ENCODE results near the gene TCIRG1.

DNA sequence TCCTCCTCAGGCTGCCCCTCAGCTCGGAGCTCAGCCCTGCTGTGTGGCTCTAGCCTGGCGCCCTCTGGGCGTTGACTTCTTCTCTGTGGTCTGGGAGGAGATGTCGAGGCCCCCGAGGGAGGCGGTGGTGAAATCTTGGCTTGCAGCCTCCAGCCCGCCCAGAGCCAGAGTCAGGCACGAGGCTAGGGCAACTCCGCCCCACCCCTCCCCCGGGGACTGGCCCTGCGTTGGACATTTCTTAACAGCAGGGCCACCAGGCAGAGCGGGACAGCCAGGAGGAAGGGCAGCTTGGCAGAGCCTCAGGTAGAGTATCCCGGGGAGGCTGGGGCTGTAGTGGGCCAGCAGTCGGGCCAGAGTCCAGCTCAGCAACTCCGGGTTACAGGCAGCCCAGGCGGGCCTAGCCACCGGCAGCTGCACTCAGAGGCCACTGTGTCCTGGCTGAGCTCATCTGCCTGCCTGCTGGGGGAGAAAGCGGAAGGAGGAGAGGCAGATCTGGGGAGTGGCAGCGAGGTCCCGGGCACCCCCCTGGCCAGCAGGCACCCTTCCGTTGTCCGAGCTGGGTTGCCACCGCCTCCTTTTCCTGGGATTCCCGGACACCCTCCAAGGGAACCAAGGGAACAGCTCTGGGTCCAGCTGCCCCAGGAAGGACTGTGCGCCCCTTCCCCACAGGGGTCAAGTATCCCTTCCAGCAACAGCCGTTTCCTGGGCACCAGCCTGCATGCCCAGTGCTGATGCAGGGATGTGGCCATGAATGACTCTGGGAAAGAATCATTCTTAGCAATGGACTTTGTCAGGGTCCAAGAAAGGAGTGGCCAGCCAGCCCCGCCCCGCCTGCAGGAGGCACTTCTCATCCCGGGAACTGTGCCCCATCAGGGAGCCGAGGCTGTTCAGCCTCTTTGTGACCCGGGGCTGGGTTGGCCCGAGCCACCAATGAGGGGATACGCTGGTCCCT lies 28.5 kb upstream of the TCIRG1 start, which contains the start of gene ALDH3B1:
- TF ChIP-seq IRF1 (CRISPR knock-in tag; IDR thresholded peaks at IDR 0.05) (no peak), PREB (CRISPR knock-in tag; IDR thresholded peaks at IDR 0.05; ENCODE audit: borderline replicate concordance) (no peak)
- TF ChIP-seq, protein P1, sequence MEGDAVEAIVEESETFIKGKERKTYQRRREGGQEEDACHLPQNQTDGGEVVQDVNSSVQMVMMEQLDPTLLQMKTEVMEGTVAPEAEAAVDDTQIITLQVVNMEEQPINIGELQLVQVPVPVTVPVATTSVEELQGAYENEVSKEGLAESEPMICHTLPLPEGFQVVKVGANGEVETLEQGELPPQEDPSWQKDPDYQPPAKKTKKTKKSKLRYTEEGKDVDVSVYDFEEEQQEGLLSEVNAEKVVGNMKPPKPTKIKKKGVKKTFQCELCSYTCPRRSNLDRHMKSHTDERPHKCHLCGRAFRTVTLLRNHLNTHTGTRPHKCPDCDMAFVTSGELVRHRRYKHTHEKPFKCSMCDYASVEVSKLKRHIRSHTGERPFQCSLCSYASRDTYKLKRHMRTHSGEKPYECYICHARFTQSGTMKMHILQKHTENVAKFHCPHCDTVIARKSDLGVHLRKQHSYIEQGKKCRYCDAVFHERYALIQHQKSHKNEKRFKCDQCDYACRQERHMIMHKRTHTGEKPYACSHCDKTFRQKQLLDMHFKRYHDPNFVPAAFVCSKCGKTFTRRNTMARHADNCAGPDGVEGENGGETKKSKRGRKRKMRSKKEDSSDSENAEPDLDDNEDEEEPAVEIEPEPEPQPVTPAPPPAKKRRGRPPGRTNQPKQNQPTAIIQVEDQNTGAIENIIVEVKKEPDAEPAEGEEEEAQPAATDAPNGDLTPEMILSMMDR (IDR thresholded peaks at IDR 0.05) = no peak
- TF ChIP-seq, protein P2, sequence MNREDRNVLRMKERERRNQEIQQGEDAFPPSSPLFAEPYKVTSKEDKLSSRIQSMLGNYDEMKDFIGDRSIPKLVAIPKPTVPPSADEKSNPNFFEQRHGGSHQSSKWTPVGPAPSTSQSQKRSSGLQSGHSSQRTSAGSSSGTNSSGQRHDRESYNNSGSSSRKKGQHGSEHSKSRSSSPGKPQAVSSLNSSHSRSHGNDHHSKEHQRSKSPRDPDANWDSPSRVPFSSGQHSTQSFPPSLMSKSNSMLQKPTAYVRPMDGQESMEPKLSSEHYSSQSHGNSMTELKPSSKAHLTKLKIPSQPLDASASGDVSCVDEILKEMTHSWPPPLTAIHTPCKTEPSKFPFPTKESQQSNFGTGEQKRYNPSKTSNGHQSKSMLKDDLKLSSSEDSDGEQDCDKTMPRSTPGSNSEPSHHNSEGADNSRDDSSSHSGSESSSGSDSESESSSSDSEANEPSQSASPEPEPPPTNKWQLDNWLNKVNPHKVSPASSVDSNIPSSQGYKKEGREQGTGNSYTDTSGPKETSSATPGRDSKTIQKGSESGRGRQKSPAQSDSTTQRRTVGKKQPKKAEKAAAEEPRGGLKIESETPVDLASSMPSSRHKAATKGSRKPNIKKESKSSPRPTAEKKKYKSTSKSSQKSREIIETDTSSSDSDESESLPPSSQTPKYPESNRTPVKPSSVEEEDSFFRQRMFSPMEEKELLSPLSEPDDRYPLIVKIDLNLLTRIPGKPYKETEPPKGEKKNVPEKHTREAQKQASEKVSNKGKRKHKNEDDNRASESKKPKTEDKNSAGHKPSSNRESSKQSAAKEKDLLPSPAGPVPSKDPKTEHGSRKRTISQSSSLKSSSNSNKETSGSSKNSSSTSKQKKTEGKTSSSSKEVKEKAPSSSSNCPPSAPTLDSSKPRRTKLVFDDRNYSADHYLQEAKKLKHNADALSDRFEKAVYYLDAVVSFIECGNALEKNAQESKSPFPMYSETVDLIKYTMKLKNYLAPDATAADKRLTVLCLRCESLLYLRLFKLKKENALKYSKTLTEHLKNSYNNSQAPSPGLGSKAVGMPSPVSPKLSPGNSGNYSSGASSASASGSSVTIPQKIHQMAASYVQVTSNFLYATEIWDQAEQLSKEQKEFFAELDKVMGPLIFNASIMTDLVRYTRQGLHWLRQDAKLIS (CRISPR knock-in tag; IDR thresholded peaks at IDR 0.05; ENCODE audit: borderline replicate concordance) = no peak
- TF ChIP-seq, protein P3, sequence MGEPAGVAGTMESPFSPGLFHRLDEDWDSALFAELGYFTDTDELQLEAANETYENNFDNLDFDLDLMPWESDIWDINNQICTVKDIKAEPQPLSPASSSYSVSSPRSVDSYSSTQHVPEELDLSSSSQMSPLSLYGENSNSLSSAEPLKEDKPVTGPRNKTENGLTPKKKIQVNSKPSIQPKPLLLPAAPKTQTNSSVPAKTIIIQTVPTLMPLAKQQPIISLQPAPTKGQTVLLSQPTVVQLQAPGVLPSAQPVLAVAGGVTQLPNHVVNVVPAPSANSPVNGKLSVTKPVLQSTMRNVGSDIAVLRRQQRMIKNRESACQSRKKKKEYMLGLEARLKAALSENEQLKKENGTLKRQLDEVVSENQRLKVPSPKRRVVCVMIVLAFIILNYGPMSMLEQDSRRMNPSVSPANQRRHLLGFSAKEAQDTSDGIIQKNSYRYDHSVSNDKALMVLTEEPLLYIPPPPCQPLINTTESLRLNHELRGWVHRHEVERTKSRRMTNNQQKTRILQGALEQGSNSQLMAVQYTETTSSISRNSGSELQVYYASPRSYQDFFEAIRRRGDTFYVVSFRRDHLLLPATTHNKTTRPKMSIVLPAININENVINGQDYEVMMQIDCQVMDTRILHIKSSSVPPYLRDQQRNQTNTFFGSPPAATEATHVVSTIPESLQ (CRISPR knock-in tag; IDR thresholded peaks at IDR 0.05) = no peak

Data from WTC11 (cell line).